ENCODE measurements around the gene ATG16L1. TPM values are rescaled to one million over a fixed set of nuclear protein-coding genes. Genes with fewer than 3 reads are reported as not detected.

ATG16L1 gene
- total and polyA plus RNA-seq, 2 experiments from 2014 or later, result 15.3 to 37.9 TPM

GRCh38 chr2:233225230-233226068 is 26.0 kb upstream of the ATG16L1 start:
- Histone ChIP-seq H3F3A (replicated peaks; ENCODE audit: low read depth) (no peaks in the 10 kb centered on the region), H3K4me2 (no peak overlapping the region), H3K36me3 (ENCODE audit: insufficient read depth) (no peaks in the 10 kb centered on the region), H3K27ac (ENCODE audit: low read depth) (no peak overlapping the region), H3K4me1 (ENCODE audit: insufficient read depth) (peaks cover 12% of the 10 kb centered on the region), H2AFZ (no peak overlapping the region), H3K79me2 (replicated peaks; ENCODE audit: insufficient read depth) (no peaks in the 10 kb centered on the region), H3K9me2 (ENCODE audit: insufficient read depth) (no peaks in the 10 kb centered on the region), H3K4me3 (no peak overlapping the region), H4K20me1 (replicated peaks; ENCODE audit: insufficient read depth) (no peaks in the 10 kb centered on the region), H3K27me3 (ENCODE audit: insufficient read depth) (no peaks in the 10 kb centered on the region)
- H3K36me3 Mint-ChIP-seq (ENCODE audit: low read depth), result no peaks in the 10 kb centered on the region
- TF ChIP-seq POLR2AphosphoS5 (IDR thresholded peaks at IDR 0.05; ENCODE audit: low read depth) (no peak), ZNF462 (CRISPR knock-in tag; IDR thresholded peaks at IDR 0.05) (no peak), EZH2 (IDR thresholded peaks at IDR 0.05; ENCODE audit: low read depth, unreplicated experiment) (no peak), ZNF331 (CRISPR knock-in tag; IDR thresholded peaks at IDR 0.05; ENCODE audit: low read depth) (no peak), STAT1 (IDR thresholded peaks at IDR 0.05; ENCODE audit: unreplicated experiment) (no peak), JUNB (IDR thresholded peaks at IDR 0.05; ENCODE audit: unreplicated experiment) (no peak), ZNF114 (CRISPR knock-in tag; IDR thresholded peaks at IDR 0.05) (no peak), CREB1 (CRISPR knock-in tag; IDR thresholded peaks at IDR 0.05; ENCODE audit: low read depth) (no peak), NANOG (IDR thresholded peaks at IDR 0.05; ENCODE audit: borderline replicate concordance) (no peak), EZH2phosphoT487 (IDR thresholded peaks at IDR 0.05; ENCODE audit: unreplicated experiment) (no peak), CTCF (conservative IDR thresholded peaks at IDR 0.05; ENCODE audit: low read depth in 2 of 2) (no peak)
- TF ChIP-seq, protein P1, sequence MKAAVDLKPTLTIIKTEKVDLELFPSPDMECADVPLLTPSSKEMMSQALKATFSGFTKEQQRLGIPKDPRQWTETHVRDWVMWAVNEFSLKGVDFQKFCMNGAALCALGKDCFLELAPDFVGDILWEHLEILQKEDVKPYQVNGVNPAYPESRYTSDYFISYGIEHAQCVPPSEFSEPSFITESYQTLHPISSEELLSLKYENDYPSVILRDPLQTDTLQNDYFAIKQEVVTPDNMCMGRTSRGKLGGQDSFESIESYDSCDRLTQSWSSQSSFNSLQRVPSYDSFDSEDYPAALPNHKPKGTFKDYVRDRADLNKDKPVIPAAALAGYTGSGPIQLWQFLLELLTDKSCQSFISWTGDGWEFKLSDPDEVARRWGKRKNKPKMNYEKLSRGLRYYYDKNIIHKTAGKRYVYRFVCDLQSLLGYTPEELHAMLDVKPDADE (IDR thresholded peaks at IDR 0.05), result no peak
- TF ChIP-seq, protein P2, sequence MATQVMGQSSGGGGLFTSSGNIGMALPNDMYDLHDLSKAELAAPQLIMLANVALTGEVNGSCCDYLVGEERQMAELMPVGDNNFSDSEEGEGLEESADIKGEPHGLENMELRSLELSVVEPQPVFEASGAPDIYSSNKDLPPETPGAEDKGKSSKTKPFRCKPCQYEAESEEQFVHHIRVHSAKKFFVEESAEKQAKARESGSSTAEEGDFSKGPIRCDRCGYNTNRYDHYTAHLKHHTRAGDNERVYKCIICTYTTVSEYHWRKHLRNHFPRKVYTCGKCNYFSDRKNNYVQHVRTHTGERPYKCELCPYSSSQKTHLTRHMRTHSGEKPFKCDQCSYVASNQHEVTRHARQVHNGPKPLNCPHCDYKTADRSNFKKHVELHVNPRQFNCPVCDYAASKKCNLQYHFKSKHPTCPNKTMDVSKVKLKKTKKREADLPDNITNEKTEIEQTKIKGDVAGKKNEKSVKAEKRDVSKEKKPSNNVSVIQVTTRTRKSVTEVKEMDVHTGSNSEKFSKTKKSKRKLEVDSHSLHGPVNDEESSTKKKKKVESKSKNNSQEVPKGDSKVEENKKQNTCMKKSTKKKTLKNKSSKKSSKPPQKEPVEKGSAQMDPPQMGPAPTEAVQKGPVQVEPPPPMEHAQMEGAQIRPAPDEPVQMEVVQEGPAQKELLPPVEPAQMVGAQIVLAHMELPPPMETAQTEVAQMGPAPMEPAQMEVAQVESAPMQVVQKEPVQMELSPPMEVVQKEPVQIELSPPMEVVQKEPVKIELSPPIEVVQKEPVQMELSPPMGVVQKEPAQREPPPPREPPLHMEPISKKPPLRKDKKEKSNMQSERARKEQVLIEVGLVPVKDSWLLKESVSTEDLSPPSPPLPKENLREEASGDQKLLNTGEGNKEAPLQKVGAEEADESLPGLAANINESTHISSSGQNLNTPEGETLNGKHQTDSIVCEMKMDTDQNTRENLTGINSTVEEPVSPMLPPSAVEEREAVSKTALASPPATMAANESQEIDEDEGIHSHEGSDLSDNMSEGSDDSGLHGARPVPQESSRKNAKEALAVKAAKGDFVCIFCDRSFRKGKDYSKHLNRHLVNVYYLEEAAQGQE (IDR thresholded peaks at IDR 0.05; ENCODE audit: unreplicated experiment), result no peak
- H3K27ac Mint-ChIP-seq, result no peak overlapping the region
- H3K9me3 Mint-ChIP-seq, result no peaks in the 10 kb centered on the region
- peaks cover 10% of the 10 kb centered on the region for H3K4me1 Mint-ChIP-seq
- no peak for ATAC-seq
- peaks cover 2% of the 10 kb centered on the region for H3K27me3 Mint-ChIP-seq (ENCODE audit: insufficient read depth, low read depth, poor library complexity)
- no peak overlapping the region for H3K4me3 Mint-ChIP-seq
- DNase-seq (ENCODE audit: low spot score), result no peak
